NCI-H146 treated with DMSO at 0.1 percent for 48 hours (cell line): ENCODE measurements around the gene CFAP299.
"Not testable (repeated sequence)": the region's sequence is repeated elsewhere in the genome, so short reads cannot be mapped to it uniquely, and the experiment has no call there.

Experiments
- DNase-seq: peaks from one replicate; lab custom pipeline; 2025; ENCODE audit not compliant: unreplicated experiment; lab: John Stamatoyannopoulos, UW

CFAP299 gene

DNA sequence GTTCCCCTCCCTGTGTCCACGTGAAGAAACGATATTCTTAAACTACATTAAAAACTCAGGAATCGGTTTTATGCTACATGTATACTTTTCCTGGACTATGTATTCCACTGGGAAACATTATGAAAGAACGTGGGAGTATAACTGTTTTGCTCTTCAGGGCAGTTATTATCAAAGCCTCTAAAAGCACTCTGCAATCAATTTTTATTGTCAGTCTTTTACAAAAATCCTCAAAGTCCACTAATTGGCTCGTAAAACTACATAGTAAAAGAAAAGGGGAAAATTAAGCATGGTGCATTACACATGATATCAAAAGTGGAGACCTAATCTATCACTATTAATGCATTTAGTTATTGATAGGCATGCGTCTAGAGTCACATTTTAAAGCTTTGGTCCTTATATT is 11.4 kb upstream of the CFAP299 start:
- no peak for DNase-seq

GRCh38 chr4:80331693-80332092 is 3.8 kb upstream of the CFAP299 start:
- no peak for DNase-seq

GRCh38 chr4:80333121-80333520 is 2.4 kb upstream of the CFAP299 start:
- DNase-seq: no peak

- DNase-seq: no peak
Measured at GRCh38 chr4:80334568-80334967, 962 bp upstream of the CFAP299 start.

- DNase-seq: no peak
Measured at GRCh38 chr4:80335226-80335553, 340 bp upstream of the CFAP299 start.

GRCh38 chr4:80336582-80336981 is 1.1 kb downstream of the CFAP299 start:
- peak; percentile 57 for DNase-seq

- DNase-seq: no peak
Measured at GRCh38 chr4:80340036-80340435, 4.5 kb downstream of the CFAP299 start.

- not testable (repeated sequence) for DNase-seq
Measured at GRCh38 chr4:80342684-80343083, 7.2 kb downstream of the CFAP299 start.

DNA sequence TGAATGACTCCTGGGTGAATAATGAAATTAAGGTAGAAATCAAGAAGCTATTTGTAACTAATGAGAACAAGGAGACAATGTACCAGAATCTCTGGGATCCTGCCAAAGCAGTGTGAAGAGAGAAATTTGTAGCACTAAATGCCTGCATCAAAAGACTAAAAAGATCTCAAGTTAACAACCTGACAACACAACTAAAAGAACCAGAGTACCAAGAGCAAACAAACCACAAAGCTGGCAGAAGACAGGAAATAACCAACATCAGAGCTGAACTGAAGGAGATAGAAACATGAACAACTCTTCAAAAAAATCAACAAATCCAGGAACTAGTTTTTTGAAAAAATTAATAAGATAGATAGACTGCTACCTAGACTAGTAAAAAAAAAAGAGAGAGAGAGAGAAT is 8.4 kb downstream of the CFAP299 start:
- no peak for DNase-seq

GRCh38 chr4:80360084-80360483 is 24.6 kb downstream of the CFAP299 start:
- DNase-seq: no peak

- DNase-seq: no peak
Measured at GRCh38 chr4:80360900-80361299, 25.4 kb downstream of the CFAP299 start.

GRCh38 chr4:80361329-80361900 is 25.9 kb downstream of the CFAP299 start:
- peak; percentile 39 for DNase-seq

DNA sequence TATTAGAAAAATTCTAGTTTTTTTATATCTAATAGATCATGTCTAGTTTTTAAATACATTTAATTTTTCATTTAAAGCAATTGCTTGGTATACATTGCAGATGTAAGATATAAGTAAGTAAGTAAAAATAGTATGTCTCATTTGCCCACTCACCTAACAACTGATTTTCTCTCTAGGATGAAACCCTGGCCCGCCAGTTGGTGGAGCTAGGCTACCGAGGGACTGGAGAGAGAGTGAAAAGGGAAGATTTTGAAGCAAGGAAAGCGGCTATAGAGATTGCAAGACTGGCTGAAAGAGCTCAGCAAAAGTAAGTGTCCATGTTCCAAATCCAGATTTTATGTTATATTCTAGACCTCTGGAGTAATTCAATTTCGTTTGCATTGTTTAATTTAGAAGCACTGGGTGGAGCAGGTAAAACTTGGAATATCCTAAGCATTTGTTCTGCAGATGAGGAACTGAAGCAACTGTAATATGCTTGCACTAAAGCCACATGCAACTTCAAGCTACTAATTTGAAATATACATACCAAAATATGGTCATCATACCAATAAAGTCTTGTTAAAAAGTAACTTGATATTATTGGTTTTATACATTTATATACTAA is 27.1 kb downstream of the CFAP299 start:
- peak; percentile 37 for DNase-seq

GRCh38 chr4:80365928-80366327 is 30.4 kb downstream of the CFAP299 start:
- DNase-seq: peak; percentile 48

DNA sequence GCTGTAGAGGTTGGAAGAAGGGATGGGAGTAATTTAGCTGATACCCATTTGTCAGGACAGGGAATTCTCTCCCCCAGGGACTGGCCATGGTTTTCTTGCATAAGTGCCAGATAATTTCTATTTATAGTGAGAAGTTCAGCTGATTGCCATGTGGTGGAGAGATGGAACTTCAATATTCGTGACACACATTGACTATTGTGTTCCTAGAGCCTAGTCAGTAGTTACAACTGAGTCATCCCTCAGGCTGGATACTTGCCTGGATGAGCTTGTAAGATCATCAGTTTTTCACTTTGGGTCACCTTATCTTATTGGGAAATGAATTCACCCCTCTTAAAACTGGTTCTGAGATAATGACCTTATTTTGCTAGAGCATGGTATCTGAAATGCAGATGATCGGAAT is 32.2 kb downstream of the CFAP299 start:
- DNase-seq: no peak

DNA sequence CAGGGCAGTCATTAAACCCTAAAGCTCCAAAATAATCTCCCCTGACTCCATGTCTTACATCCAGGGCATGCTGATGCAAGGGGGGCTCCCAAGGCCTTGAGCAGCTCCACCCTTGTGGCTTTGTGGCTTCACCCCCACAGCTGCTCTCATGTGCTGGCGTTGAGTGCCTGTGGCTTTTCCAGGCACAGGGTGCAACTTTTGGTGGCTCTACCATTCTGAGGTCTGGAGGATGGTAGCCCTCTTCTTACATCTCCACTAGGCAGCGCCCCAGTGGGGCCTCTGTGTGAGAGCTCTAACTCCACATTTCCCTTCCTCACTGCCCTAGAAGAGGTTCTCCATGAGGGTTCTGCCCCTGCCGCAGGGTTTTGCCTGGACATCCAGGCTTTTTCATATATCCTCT is 35.1 kb downstream of the CFAP299 start:
- no peak for DNase-seq

GRCh38 chr4:80371046-80371445 is 35.5 kb downstream of the CFAP299 start:
- no peak for DNase-seq

DNA sequence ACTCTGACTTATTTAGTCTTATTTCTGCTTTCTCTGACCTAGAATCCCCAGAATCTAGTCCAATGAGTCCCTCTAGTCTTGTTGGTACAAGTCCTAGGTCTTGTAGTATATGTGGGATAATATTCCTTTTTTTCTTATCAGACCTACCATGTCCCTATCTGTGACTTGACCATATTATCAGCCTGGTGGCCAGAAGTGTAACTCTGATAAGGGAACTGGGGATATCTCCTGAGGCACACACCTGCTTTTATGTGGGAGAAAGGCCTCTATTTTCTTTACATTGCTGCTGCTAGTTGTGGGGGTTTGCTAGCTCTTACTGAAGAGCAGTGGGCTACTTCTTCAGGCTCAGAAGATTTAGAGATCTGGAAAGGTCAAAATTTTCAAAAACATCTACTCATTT is 38.6 kb downstream of the CFAP299 start:
- no peak for DNase-seq

- no peak for DNase-seq
Measured at GRCh38 chr4:80382090-80382832, 46.7 kb downstream of the CFAP299 start.

- DNase-seq: no peak
Measured at GRCh38 chr4:80385397-80386280, 50.1 kb downstream of the CFAP299 start.

DNA sequence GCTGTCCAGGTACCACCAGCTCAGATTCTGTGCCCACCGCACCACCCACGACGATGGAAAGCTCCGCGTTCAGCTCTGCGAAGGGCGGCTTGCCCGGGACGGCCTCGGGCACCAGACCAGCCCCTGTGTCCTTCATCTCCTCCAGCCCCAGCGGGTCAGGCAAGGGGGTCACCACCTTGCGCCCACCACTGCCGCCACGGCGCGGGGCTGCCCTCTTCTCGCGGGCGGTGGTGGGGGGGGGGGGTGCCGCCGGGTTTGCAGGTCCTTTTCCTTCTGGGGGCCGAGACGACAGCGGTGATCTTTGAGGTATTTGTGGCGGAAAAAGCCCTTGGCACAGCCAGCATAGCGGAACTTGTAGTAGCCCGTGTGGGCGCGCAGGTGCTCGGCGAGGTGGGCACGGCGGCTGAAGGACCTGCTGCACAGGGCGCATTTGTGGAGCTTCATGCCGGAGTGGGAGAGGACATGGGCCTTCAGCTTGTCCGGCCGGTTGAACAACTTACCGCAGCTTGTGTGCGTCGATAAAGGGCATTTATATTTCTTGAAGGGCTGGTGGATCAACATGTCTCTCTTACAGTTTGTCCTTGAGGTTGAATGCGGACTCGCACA is 50.9 kb downstream of the CFAP299 start:
- DNase-seq: no peak
